Loucy (cell line): ENCODE measurements around the gene MMP19.

Source experiments
- H2AFZ ChIP-seq: fragments of 200-600 bp; sonication (generic); 2 replicates; pipeline ENCODE4 v1.6.0; 2016; ENCODE audit warnings: antibody characterized with exemption, mild to moderate bottlenecking, low read length, moderate library complexity
- H3F3A ChIP-seq: fragments of 200-600 bp; 2 replicates; pipeline ENCODE4 v1.6.0; 2016; ENCODE audit warnings: antibody characterized with exemption, low read depth, mild to moderate bottlenecking
- H3K27me3 ChIP-seq: fragments of 200-600 bp; sonication (generic); 2 replicates; pipeline ENCODE4 v1.6.1; 2014; ENCODE audit warnings: low read length, mild to moderate bottlenecking; ENCODE audit not compliant: insufficient read depth, poor library complexity, severe bottlenecking
- H3K36me3 ChIP-seq: fragments of 200-600 bp; sonication (generic); 2 replicates; pipeline ENCODE4 v1.6.1; 2016; ENCODE audit warnings: low read length; ENCODE audit not compliant: insufficient read depth
- H3K4me1 ChIP-seq: fragments of 200-600 bp; sonication (generic); 2 replicates; pipeline ENCODE4 v1.5.1; 2014; ENCODE audit warnings: low read length, mild to moderate bottlenecking; ENCODE audit not compliant: insufficient read depth, poor library complexity, severe bottlenecking
- H3K4me2 ChIP-seq: fragments of 200-600 bp; sonication (generic); 2 replicates; pipeline ENCODE4 v1.6.0; 2014; ENCODE audit warnings: antibody characterized with exemption, low read length, low read depth, mild to moderate bottlenecking; ENCODE audit not compliant: poor library complexity, severe bottlenecking
- H3K4me3 ChIP-seq: fragments of 200-600 bp; sonication (generic); 2 replicates; pipeline ENCODE4 v1.5.1; 2014; ENCODE audit warnings: low read length, mild to moderate bottlenecking, mixed read lengths; ENCODE audit not compliant: poor library complexity, severe bottlenecking
- H3K79me2 ChIP-seq: fragments of 200-600 bp; sonication (generic); 2 replicates; pipeline ENCODE4 v1.6.1; 2014; ENCODE audit warnings: low read length; ENCODE audit not compliant: insufficient read depth
- H3K9ac ChIP-seq: fragments of 200-600 bp; sonication (generic); 2 replicates; pipeline ENCODE4 v1.6.0; 2014; ENCODE audit warnings: mild to moderate bottlenecking, low read depth, low read length, moderate library complexity; ENCODE audit not compliant: poor library complexity, severe bottlenecking
- H3K9me2 ChIP-seq: fragments of 200-600 bp; sonication (generic); replicated peaks from 2 replicates; pipeline ENCODE4 v1.6.1; 2016; ENCODE audit warnings: low read depth, low read length, mixed read lengths
- H3K9me3 ChIP-seq: fragments of 200-600 bp; sonication (generic); 2 replicates; pipeline ENCODE4 v1.6.1; 2014; ENCODE audit warnings: mild to moderate bottlenecking, antibody characterized with exemption, low read length, low read depth; ENCODE audit not compliant: insufficient read depth
- H4K20me1 ChIP-seq: fragments of 200-600 bp; sonication (generic); 2 replicates; pipeline ENCODE4 v1.6.0; 2014; ENCODE audit warnings: antibody characterized with exemption, low read length, mild to moderate bottlenecking; ENCODE audit not compliant: insufficient read depth, poor library complexity, severe bottlenecking
- EZH2phosphoT487 ChIP-seq: fragments of 200-600 bp; IDR thresholded peaks from 2 replicates; pipeline ENCODE4 v1.6.1; 2018; ENCODE audit warnings: antibody characterized with exemption, mild to moderate bottlenecking, moderate library complexity, borderline replicate concordance
- TF ChIP-seq, protein P1 (sequence below): fragments of 200-600 bp; sonication (generic); conservative IDR thresholded peaks from 2 replicates; pipeline ENCODE4 v1.5.1; 2014; ENCODE audit warnings: mild to moderate bottlenecking, antibody characterized with exemption, low read length

MMP19 gene

DNA sequence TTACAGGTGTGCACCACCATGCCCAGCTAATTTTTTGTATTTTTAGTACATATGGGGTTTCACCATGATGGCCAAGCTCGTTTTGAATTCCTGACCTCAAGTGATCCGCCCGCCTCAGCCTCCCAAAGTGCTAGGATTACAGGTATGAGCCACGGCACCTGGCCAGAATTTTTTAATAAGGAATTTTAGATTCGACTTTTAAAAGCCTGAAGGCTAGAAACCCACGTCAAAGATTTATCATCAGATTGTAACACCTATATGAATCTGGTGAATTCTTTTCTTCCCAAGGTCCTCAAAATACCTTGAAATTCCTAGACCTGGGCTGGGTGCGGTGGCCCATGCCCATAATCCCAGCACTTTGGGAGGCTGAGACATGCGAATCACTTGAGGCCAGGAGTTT, 18.7 kb upstream of the MMP19 start:
- Histone ChIP-seq H4K20me1 (no peaks in the 10 kb centered on the region), H3K9me3 (peaks cover 2% of the 10 kb centered on the region; the same call in 1 of the 2 replicates), H3K79me2 (no peaks in the 10 kb centered on the region), H3K4me1 (no peaks in the 10 kb centered on the region), H3K4me2 (no peak overlapping the region), H3K4me3 (no peak overlapping the region), H3F3A (no peaks in the 10 kb centered on the region), H3K9me2 (no peaks in the 10 kb centered on the region), H3K27me3 (no peaks in the 10 kb centered on the region), H2AFZ (no peak overlapping the region), H3K9ac (no peak overlapping the region), H3K36me3 (no peaks in the 10 kb centered on the region)
- TF ChIP-seq, protein P1, sequence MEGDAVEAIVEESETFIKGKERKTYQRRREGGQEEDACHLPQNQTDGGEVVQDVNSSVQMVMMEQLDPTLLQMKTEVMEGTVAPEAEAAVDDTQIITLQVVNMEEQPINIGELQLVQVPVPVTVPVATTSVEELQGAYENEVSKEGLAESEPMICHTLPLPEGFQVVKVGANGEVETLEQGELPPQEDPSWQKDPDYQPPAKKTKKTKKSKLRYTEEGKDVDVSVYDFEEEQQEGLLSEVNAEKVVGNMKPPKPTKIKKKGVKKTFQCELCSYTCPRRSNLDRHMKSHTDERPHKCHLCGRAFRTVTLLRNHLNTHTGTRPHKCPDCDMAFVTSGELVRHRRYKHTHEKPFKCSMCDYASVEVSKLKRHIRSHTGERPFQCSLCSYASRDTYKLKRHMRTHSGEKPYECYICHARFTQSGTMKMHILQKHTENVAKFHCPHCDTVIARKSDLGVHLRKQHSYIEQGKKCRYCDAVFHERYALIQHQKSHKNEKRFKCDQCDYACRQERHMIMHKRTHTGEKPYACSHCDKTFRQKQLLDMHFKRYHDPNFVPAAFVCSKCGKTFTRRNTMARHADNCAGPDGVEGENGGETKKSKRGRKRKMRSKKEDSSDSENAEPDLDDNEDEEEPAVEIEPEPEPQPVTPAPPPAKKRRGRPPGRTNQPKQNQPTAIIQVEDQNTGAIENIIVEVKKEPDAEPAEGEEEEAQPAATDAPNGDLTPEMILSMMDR: no peak
- no peak for TF ChIP-seq EZH2phosphoT487

DNA sequence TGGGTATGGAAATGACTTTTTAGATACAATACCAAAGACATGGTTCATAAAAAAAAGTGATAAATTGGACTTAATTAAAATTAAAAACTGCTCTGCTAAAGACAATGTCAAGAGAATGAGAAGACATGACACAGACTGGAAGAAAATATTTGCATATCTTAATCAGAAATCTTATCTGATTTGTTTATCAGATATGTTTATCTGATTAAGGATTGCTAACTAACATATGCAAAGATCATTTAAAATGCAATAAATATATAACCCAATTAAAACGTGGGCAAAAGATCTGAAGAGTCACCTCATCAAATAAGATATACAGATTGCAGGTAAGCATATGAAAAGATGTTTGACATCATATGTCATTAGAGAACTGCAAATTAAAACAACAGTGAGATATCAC, 10.0 kb upstream of the MMP19 start:
- no peaks in the 10 kb centered on the region for H4K20me1 ChIP-seq
- no peaks in the 10 kb centered on the region for H3K9me2 ChIP-seq
- H3K9me3 ChIP-seq: no peaks in the 10 kb centered on the region
- H3K9ac ChIP-seq: no peak overlapping the region
- no peak overlapping the region for H3K4me3 ChIP-seq
- TF ChIP-seq, protein P1: no peak
- no peak for TF ChIP-seq EZH2phosphoT487
- H3K27me3 ChIP-seq: no peaks in the 10 kb centered on the region
- no peak overlapping the region for H3K4me2 ChIP-seq
- no peaks in the 10 kb centered on the region for H3K4me1 ChIP-seq
- no peak overlapping the region for H2AFZ ChIP-seq
- no peaks in the 10 kb centered on the region for H3K79me2 ChIP-seq
- H3K36me3 ChIP-seq: no peaks in the 10 kb centered on the region
- H3F3A ChIP-seq: no peaks in the 10 kb centered on the region

DNA sequence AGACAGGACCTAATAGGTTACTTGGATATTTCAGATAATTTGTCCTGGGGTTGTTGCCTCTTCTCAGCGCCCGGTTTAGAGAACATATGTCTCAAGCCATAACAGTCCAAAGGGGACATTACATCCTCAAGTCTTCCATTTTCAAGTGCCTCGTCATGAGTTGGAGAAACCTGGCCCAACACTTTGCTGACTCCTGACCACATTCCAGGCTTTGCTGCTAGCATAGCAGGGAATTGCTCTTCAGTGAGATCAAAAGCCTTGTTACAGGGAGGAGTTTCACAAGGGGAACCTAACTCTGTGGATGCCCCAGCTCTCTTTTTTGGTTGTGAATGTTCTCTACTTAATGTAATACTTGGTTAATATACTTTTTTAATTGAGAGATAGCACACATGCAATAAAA, 8.2 kb upstream of the MMP19 start:
- H3F3A ChIP-seq: no peaks in the 10 kb centered on the region
- TF ChIP-seq, protein P1: no peak
- TF ChIP-seq EZH2phosphoT487: no peak
- no peak overlapping the region for H3K9ac ChIP-seq
- H2AFZ ChIP-seq: no peak overlapping the region
- H3K9me3 ChIP-seq: no peaks in the 10 kb centered on the region
- no peaks in the 10 kb centered on the region for H3K27me3 ChIP-seq
- no peak overlapping the region for H3K4me2 ChIP-seq
- no peaks in the 10 kb centered on the region for H3K79me2 ChIP-seq
- no peaks in the 10 kb centered on the region for H3K9me2 ChIP-seq
- H4K20me1 ChIP-seq: no peaks in the 10 kb centered on the region
- no peaks in the 10 kb centered on the region for H3K36me3 ChIP-seq
- no peaks in the 10 kb centered on the region for H3K4me1 ChIP-seq
- no peak overlapping the region for H3K4me3 ChIP-seq
